WTC11 (cell line): ENCODE results near the gene PCDHGC5. TPM values are rescaled to one million over a fixed set of nuclear protein-coding genes. Genes with fewer than 3 reads are reported as not detected.

Experiments used
- ATAC-seq: fragments of 200-7000 bp; cut with Tn5 transposase; 2 replicates; pipeline ENCODE4 v1.10.0; 2021; ENCODE audit warnings: mild to moderate bottlenecking, moderate library complexity
- CTCF ChIA-PET: fragments of 300-600 bp; sonication (Branson Sonifier 250); formaldehyde crosslinking; loops from one replicate; lab custom pipeline; 2021; ENCODE audit warnings: antibody characterized with exemption; lab: Charles Lee
- POLR2A ChIA-PET: fragments of 350-600 bp; sonication (Branson Sonifier 250); formaldehyde crosslinking; loops from one replicate; lab custom pipeline; 2021; ENCODE audit warnings: antibody characterized with exemption; lab: Charles Lee
- DNase-seq: peaks from one replicate; pipeline ENCODE4 v3.0.0; 2021; ENCODE audit warnings: low spot score
- H3K27ac Mint-ChIP-seq: 2 replicates; pipeline ENCODE4 v1.8.0; 2021; ENCODE audit warnings: mixed read lengths
- H3K27me3 Mint-ChIP-seq: 2 replicates; pipeline ENCODE4 v1.8.0; 2021; ENCODE audit warnings: low read depth, mild to moderate bottlenecking, moderate library complexity, mixed read lengths
- H3K36me3 Mint-ChIP-seq: 2 replicates; pipeline ENCODE4 v1.8.0; 2021; ENCODE audit warnings: mixed read lengths
- H3K4me1 Mint-ChIP-seq: 2 replicates; pipeline ENCODE4 v1.8.0; 2022; ENCODE audit warnings: mixed read lengths
- H3K4me3 Mint-ChIP-seq: 2 replicates; pipeline ENCODE4 v1.8.0; 2021; ENCODE audit warnings: mild to moderate bottlenecking, moderate library complexity, mixed read lengths
- H3K9me3 Mint-ChIP-seq: 2 replicates; pipeline ENCODE4 v1.8.0; 2021; ENCODE audit warnings: mixed read lengths
- CBFB ChIP-seq: sonication (generic); formaldehyde crosslinking; IDR thresholded peaks from 2 replicates; pipeline ENCODE4 v1.8.1; 2022; ENCODE audit warnings: mild to moderate bottlenecking, low read depth, missing genetic modification reagents
- ELF4 ChIP-seq: sonication (generic); formaldehyde crosslinking; IDR thresholded peaks from 2 replicates; pipeline ENCODE4 v1.8.1; 2022; ENCODE audit warnings: low read depth, mild to moderate bottlenecking, moderate library complexity, missing genetic modification reagents
- ESRRA ChIP-seq: sonication (generic); formaldehyde crosslinking; IDR thresholded peaks from 2 replicates; pipeline ENCODE4 v1.8.1; 2022; ENCODE audit warnings: mild to moderate bottlenecking, missing genetic modification reagents, borderline replicate concordance
- FOXP1 ChIP-seq: sonication (generic); formaldehyde crosslinking; IDR thresholded peaks from 2 replicates; pipeline ENCODE4 v1.8.0; 2022; ENCODE audit warnings: missing genetic modification reagents, mild to moderate bottlenecking, moderate library complexity, borderline replicate concordance
- FOXP4 ChIP-seq: sonication (generic); formaldehyde crosslinking; IDR thresholded peaks from 2 replicates; pipeline ENCODE4 v1.8.0; 2022; ENCODE audit warnings: mild to moderate bottlenecking, missing genetic modification reagents
- JAZF1 ChIP-seq: fragments of 250-450 bp; sonication (Bioruptor Pico); IDR thresholded peaks from 2 replicates; pipeline ENCODE4 v1.9.0; 2021; ENCODE audit warnings: moderate library complexity, mild to moderate bottlenecking, inconsistent platforms
- JUN ChIP-seq: sonication (generic); formaldehyde crosslinking; IDR thresholded peaks from 2 replicates; pipeline ENCODE4 v1.8.0; 2023; ENCODE audit warnings: mild to moderate bottlenecking, missing genetic modification reagents
- PRRX2 ChIP-seq: fragments of 250-450 bp; sonication (Bioruptor Pico); IDR thresholded peaks from 2 replicates; pipeline ENCODE4 v1.8.0; 2021; ENCODE audit warnings: mild to moderate bottlenecking
- TP53 ChIP-seq: sonication (generic); formaldehyde crosslinking; IDR thresholded peaks from 2 replicates; pipeline ENCODE4 v1.8.1; 2023; ENCODE audit warnings: mild to moderate bottlenecking, missing genetic modification reagents
- ZBTB43 ChIP-seq: sonication (generic); formaldehyde crosslinking; IDR thresholded peaks from 2 replicates; pipeline ENCODE4 v1.8.1; 2023; ENCODE audit warnings: mild to moderate bottlenecking, missing genetic modification reagents
- ZNF219 ChIP-seq: sonication (generic); formaldehyde crosslinking; IDR thresholded peaks from 2 replicates; pipeline ENCODE4 v1.8.0; 2023; ENCODE audit warnings: missing genetic modification reagents, mild to moderate bottlenecking, borderline replicate concordance
- ZNF281 ChIP-seq: sonication (generic); formaldehyde crosslinking; IDR thresholded peaks from 2 replicates; pipeline ENCODE4 v1.8.0; 2023; ENCODE audit warnings: mild to moderate bottlenecking, missing genetic modification reagents
- ZNF317 ChIP-seq: sonication (generic); formaldehyde crosslinking; IDR thresholded peaks from 2 replicates; pipeline ENCODE4 v1.8.1; 2023; ENCODE audit warnings: low read depth, mild to moderate bottlenecking, moderate library complexity, missing genetic modification reagents, borderline replicate concordance
- ZNF416 ChIP-seq: fragments of 250-450 bp; sonication (Bioruptor Pico); IDR thresholded peaks from 2 replicates; pipeline ENCODE4 v1.9.0; 2021; ENCODE audit warnings: mild to moderate bottlenecking, inconsistent platforms
- total RNA-seq: library from RNA; stranded (reverse); gene quantifications from 3 replicates; pipeline ENCODE4 v1.2.3, GENCODE V29; 2021
- TF ChIP-seq, protein P1 (sequence below): fragments of 250-450 bp; sonication (Bioruptor Pico); IDR thresholded peaks from 2 replicates; pipeline ENCODE4 v1.9.0; 2021; ENCODE audit warnings: mild to moderate bottlenecking, borderline replicate concordance
- TF ChIP-seq, protein P2 (sequence below): fragments of 250-450 bp; sonication (Bioruptor Pico); IDR thresholded peaks from 2 replicates; pipeline ENCODE4 v1.9.0; 2021; ENCODE audit warnings: mild to moderate bottlenecking

Gene PCDHGC5
- total RNA-seq, 1 experiment from 2014 or later = 1.5 TPM

DNA sequence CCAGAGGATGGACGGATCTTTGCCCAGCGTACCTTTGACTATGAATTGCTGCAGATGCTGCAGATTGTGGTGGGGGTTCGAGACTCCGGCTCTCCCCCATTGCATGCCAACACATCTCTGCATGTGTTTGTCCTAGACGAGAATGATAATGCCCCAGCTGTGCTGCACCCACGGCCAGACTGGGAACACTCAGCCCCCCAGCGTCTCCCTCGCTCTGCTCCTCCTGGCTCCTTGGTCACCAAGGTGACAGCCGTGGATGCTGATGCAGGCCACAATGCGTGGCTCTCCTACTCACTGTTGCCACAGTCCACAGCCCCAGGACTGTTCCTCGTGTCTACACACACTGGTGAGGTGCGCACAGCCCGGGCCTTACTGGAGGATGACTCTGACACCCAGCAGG lies 1.9 kb downstream of the PCDHGC5 start (continued):
- TF ChIP-seq ZNF317 (CRISPR knock-in tag) (no peak), ZNF416 (no peak), JUN (no peak), PRRX2 (CRISPR knock-in tag) (no peak), TP53 (CRISPR knock-in tag) (no peak), ESRRA (CRISPR knock-in tag) (no peak), CBFB (no peak), ZBTB43 (no peak)
- TF ChIP-seq, protein P1, sequence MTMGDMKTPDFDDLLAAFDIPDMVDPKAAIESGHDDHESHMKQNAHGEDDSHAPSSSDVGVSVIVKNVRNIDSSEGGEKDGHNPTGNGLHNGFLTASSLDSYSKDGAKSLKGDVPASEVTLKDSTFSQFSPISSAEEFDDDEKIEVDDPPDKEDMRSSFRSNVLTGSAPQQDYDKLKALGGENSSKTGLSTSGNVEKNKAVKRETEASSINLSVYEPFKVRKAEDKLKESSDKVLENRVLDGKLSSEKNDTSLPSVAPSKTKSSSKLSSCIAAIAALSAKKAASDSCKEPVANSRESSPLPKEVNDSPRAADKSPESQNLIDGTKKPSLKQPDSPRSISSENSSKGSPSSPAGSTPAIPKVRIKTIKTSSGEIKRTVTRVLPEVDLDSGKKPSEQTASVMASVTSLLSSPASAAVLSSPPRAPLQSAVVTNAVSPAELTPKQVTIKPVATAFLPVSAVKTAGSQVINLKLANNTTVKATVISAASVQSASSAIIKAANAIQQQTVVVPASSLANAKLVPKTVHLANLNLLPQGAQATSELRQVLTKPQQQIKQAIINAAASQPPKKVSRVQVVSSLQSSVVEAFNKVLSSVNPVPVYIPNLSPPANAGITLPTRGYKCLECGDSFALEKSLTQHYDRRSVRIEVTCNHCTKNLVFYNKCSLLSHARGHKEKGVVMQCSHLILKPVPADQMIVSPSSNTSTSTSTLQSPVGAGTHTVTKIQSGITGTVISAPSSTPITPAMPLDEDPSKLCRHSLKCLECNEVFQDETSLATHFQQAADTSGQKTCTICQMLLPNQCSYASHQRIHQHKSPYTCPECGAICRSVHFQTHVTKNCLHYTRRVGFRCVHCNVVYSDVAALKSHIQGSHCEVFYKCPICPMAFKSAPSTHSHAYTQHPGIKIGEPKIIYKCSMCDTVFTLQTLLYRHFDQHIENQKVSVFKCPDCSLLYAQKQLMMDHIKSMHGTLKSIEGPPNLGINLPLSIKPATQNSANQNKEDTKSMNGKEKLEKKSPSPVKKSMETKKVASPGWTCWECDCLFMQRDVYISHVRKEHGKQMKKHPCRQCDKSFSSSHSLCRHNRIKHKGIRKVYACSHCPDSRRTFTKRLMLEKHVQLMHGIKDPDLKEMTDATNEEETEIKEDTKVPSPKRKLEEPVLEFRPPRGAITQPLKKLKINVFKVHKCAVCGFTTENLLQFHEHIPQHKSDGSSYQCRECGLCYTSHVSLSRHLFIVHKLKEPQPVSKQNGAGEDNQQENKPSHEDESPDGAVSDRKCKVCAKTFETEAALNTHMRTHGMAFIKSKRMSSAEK (CRISPR knock-in tag) = no peak
- TF ChIP-seq, protein P2, sequence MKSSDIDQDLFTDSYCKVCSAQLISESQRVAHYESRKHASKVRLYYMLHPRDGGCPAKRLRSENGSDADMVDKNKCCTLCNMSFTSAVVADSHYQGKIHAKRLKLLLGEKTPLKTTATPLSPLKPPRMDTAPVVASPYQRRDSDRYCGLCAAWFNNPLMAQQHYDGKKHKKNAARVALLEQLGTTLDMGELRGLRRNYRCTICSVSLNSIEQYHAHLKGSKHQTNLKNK = no peak

DNA sequence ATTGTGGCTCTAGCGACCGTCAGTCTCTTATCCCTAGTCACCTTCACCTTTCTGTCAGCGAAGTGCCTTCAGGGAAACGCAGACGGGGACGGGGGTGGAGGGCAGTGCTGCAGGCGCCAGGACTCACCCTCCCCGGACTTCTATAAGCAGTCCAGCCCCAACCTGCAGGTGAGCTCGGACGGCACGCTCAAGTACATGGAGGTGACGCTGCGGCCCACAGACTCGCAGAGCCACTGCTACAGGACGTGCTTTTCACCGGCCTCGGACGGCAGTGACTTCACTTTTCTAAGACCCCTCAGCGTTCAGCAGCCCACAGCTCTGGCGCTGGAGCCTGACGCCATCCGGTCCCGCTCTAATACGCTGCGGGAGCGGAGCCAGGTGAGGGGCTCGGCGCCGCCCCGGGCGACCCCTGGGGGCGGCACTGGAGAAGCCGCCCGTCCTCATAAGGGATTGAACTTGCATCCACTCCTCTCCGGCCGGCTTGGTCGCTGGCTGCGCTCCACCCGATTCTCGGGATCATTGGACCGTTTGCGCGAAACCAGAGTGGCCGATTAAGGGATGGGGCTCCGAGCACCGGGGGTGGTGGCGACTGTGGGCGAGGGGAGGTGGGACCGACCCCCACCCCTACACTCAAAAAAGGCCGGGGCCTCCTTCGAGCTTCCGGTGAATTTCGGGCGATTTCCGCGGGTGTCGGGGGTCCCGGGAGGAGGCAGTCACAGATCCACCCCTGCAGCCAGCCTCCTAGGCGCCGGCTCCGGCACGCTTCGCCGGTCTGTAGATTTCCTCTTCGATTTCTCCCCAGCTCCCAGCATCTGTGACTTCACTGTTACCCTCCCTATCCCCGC lies 2.7 kb downstream of the PCDHGC5 start:
- POLR2A ChIA-PET = interaction anchor here (1.0 to 1.7 kb wide), 2 partner anchors 16 to 74 kb away, joined by 3 to 4 read pairs; partner anchors contain the start of genes PCDHGB7 and PCDHGC3
- Mint-ChIP-seq H3K4me1 (peaks cover 57% of the 10 kb centered on the region), H3K36me3 (peaks cover 13% of the 10 kb centered on the region), H3K27me3 (peaks cover 60% of the 10 kb centered on the region), H3K27ac (no peak overlapping the region), H3K9me3 (no peaks in the 10 kb centered on the region)
- ATAC-seq = peak; percentile 29
- TF ChIP-seq ZNF281 = no peak
- TF ChIP-seq JAZF1 (CRISPR knock-in tag) = no peak
- no peak for TF ChIP-seq FOXP4
- TF ChIP-seq PRRX2 (CRISPR knock-in tag) = no peak
- TF ChIP-seq ZNF219 (CRISPR knock-in tag) = 0 out of 2 replicates have a peak, but pooled peaks have one; percentile 10
- no peak for TF ChIP-seq ELF4 (CRISPR knock-in tag)
- no peak for TF ChIP-seq FOXP1 (CRISPR knock-in tag)
- TF ChIP-seq ZNF416 = no peak
- TF ChIP-seq, all 79 proteins: peak for 1
- CTCF ChIA-PET = interaction anchor here (0.8 to 6.8 kb wide), 16 partner anchors 8 to 299 kb away, joined by 3 to 113 read pairs (median 7); partner anchors contain the start of genes PCDHB10, PCDHB14, PCDHB15 and PCDHGA10
- DNase-seq = peak; percentile 44
- H3K4me3 Mint-ChIP-seq = peak overlapping the region; percentile 66
